ENCODE data around the gene CDH18. TPM values are rescaled to one million over a fixed set of nuclear protein-coding genes. Genes with fewer than 3 reads are reported as not detected.

CDH18 gene
- total RNA-seq, 1 experiment from 2014 or later = 0.14 TPM

DNA sequence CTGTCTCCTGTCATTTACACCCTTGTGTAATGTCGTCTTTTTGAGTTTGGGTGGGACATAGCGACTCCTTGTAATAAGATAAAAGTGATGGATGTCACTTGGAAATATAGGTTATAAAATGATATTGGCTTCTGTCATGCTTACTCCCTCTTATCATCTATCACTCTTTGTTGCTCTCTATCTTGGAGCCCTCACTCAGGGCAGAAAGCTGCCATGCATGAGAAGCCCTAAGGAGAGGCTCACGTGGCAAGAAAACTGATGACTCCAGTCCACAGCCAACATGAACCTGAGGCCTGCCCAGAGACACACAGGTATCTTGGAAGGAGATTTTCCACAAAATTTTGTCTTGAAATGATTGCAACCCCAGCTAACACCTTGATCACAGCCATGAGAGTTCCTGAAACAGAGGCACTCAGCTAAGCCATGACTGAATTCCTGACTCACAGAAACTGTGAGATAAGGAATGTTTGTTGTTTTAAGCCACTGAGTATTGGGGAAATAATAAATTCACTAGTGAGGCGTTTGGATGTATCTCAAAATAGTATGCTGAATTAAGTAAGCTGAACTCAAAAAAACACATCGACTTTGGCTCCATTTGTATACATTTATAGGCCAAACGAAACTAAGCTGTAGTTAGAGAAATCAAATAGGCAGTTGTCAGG lies 216.7 kb downstream of the CDH18 start:
- H3K4me1 ChIP-seq = no peaks in the 10 kb centered on the region
- no peaks in the 10 kb centered on the region for H3K36me3 ChIP-seq
- no peak overlapping the region for H3K27ac ChIP-seq
- no peak for DNase-seq
- no peaks in the 10 kb centered on the region for H3K9me3 ChIP-seq (replicated peaks)
- no peak overlapping the region for H3K4me3 ChIP-seq
- H3K27me3 ChIP-seq = no peaks in the 10 kb centered on the region

DNA sequence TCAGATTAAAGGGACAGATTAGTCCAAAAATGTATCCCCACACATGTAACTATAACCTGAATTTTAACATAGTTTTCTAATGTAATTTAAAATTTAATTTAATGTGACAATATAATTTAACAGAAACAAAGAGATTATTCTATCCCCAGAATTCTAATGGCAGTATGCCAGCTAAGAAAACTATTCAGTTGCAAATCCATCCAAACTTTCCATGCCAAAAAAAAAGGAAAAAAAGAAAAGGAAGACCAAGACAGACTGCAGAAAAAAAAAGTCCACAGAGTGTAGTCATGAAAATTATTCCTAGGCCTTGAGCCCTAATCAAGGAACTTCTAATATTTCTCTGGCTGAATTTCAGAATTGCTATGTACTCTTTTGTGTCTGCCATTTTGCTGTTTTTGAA lies 217.6 kb downstream of the CDH18 start:
- no peak for DNase-seq
- Histone ChIP-seq H3K4me3 (no peak overlapping the region), H3K27ac (no peak overlapping the region), H3K4me1 (no peaks in the 10 kb centered on the region), H3K27me3 (no peaks in the 10 kb centered on the region), H3K9me3 (replicated peaks) (no peaks in the 10 kb centered on the region), H3K36me3 (no peaks in the 10 kb centered on the region)

DNA sequence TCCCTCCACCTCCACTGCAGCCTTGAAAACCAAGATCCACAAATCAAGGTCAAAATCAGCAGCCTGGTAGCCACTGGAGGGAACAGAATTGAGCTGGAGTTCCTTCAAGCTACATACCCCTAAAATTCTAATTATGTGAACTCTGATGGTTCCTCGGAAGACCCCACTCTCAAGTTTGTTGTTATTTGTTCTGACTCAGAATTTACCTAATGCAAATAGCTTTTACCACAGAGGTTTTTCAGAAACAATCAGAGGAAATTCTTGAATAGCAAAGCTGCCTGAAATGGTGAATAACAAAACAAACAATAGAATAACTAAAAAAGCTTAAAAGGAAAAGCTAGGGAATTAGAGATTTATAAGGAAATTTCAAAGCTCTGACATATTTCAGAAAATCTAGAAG lies 220.0 kb downstream of the CDH18 start:
- H3K4me3 ChIP-seq = no peak overlapping the region

DNA sequence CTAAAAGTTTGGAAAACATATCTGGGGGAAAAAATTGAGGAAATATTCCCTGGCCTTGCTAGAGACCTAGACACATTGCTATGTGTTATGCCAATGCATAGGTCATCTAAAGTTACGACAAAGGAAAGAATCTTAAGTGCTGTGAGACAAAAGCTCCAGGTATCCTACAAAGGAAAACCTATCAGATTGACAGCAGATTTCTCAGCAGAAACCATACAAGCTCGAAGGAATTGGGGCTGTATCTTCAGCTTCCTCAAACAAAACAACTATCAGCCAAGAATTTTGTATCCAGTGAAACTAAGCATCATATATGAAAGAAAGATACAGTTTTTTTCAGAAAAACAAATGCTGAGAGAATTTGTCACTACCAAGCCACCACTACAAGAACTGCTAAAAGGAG lies 234.4 kb downstream of the CDH18 start:
- H3K27ac ChIP-seq = no peak overlapping the region
- no peaks in the 10 kb centered on the region for H3K9me3 ChIP-seq (replicated peaks)
- DNase-seq = no peak
- no peaks in the 10 kb centered on the region for H3K27me3 ChIP-seq
- H3K36me3 ChIP-seq = no peaks in the 10 kb centered on the region
- H3K4me1 ChIP-seq = no peaks in the 10 kb centered on the region
- no peak overlapping the region for H3K4me3 ChIP-seq

More for the DNA sequence above, 220.0 kb downstream of the CDH18 start:
- H3K4me1 ChIP-seq = no peaks in the 10 kb centered on the region
- no peaks in the 10 kb centered on the region for H3K27me3 ChIP-seq
- no peaks in the 10 kb centered on the region for H3K9me3 ChIP-seq (replicated peaks)
- no peak overlapping the region for H3K27ac ChIP-seq
- H3K36me3 ChIP-seq = no peaks in the 10 kb centered on the region
- no peak for DNase-seq

DNA sequence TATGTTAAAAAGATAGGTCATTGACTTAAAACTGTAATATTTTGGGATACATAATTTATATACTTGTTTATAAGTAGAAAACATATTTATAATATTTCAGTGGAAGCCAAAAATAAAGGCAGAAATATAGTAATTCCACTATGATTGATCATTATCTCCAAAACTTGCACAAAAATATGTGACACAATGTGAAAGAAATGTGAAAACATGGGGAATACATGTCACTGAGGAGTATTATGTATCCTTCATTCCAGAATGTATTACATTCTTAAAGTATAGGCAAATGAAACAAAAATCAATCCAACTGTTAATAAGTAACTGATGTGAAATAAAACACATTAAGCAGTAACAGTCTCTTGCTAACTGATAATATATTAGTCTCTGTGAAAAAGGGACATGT lies 236.7 kb downstream of the CDH18 start:
- Histone ChIP-seq H3K4me3 (no peak overlapping the region), H3K9me3 (replicated peaks) (no peaks in the 10 kb centered on the region), H3K36me3 (no peaks in the 10 kb centered on the region), H3K27me3 (no peaks in the 10 kb centered on the region), H3K4me1 (no peaks in the 10 kb centered on the region), H3K27ac (no peak overlapping the region)
- no peak for DNase-seq

DNA sequence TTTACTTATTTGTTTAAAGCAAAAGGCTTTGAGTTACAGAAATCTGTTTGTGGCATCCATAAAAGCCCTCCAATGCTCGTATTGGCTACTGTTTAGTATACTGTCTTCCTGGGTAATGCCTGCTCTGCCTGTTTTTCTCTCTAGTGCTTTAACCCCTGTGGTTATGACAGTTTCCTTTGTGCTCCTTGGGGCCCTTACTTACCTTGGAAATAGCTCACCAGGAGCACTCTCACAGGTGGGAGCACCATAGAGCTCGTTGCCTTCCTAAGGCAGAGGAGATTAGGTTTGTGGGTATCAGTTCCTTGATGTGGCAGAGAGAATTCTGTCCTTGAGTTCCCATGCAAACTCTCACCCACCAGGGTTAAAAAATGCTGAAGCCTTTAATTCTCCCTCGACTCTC lies 242.8 kb downstream of the CDH18 start:
- Histone ChIP-seq H3K27ac (no peak overlapping the region), H3K36me3 (no peaks in the 10 kb centered on the region), H3K4me3 (no peak overlapping the region), H3K9me3 (replicated peaks) (no peaks in the 10 kb centered on the region), H3K4me1 (no peaks in the 10 kb centered on the region), H3K27me3 (no peaks in the 10 kb centered on the region)
- no peak for DNase-seq

DNA sequence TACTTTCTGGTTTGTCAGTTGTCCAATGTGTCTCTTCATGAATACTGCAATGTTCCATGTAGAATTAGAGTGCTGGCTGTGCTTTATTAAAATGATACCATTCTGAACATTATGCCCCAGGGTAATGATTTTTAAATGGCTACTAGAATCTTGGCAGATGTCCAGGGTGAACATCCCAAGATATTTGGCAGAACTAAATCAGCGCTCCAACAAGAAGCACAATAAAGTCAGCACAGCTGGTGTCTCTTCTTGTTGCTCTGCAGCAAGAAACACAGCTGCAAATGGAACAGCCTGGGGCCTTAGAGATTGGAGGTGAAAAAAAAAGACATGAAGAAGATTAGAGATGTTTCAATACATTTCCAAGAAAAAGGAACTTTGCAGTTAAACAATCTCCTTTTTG lies 248.3 kb downstream of the CDH18 start:
- H3K4me1 ChIP-seq = no peaks in the 10 kb centered on the region
- no peaks in the 10 kb centered on the region for H3K9me3 ChIP-seq (replicated peaks)
- no peaks in the 10 kb centered on the region for H3K36me3 ChIP-seq
- no peak overlapping the region for H3K4me3 ChIP-seq
- H3K27ac ChIP-seq = no peak overlapping the region
- H3K27me3 ChIP-seq = no peaks in the 10 kb centered on the region
- peak; percentile 9 to 29 for DNase-seq

DNA sequence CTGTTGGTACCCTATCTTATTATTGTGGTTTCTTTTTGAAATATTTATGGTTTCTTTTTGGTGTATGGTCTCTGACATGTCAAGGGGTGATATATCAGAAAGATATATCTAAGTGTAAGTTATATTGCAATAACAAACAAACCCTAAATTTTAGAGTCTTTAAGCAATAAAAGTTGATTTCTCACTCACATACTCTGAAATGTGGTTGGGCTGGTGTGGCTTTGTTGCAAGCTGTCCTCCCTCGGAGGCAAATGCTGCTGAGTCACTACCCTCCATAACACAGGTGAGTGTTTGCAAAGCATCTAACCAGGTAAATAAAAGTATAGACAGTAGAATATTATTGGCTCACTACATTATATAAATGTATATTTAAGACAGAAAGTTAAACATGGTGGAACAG lies 253.2 kb downstream of the CDH18 start:
- Histone ChIP-seq H3K27me3 (no peaks in the 10 kb centered on the region), H3K27ac (no peak overlapping the region), H3K4me3 (no peak overlapping the region), H3K4me1 (no peaks in the 10 kb centered on the region), H3K9me3 (replicated peaks) (no peaks in the 10 kb centered on the region), H3K36me3 (no peaks in the 10 kb centered on the region)
- no peak for DNase-seq

DNA sequence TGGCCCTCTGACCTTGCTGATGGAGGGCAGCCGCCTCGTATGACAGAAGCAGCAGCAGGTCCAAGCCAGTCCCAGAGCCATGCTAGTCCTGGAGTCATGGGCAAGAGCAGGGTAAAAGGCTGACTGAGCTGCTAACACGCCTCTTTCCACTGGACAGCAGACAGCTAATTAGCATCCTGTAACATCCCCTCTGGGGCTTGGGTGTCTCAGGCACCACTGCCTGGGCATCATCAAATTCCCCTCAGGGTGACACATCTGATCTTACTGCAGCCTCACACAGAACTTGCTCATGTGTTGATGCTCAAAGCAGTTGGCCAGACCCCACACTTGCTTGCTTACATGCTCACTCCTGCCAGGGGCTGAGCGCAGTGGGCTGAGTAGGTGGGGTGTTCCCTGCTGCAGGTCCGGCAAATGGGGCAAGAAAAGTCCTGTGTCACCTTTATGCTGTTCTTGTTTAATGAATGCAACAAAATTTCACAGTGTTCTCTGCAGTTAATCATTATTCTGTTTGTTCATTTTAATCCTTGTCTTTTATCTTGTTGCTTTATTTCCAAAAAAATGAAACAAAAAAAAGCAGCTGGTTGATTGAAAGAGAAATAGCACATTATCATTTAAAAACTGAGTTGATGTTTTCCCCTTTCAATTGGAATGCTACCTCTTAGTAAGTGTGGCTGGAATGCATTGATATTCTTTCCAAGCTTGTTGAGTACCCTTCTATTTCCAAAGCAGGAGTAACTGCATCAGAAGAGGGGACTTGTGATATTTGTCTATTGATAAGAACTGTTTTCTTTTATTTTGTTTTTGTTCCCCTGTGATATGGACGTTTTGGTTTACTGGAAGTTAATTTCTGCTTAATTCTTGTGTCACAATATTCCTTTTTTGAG lies 254.1 kb downstream of the CDH18 start:
- DNase-seq = no peak
- H3K36me3 ChIP-seq = no peaks in the 10 kb centered on the region
- H3K27me3 ChIP-seq = no peaks in the 10 kb centered on the region
- no peaks in the 10 kb centered on the region for H3K4me1 ChIP-seq
- no peak overlapping the region for H3K4me3 ChIP-seq
- no peaks in the 10 kb centered on the region for H3K9me3 ChIP-seq (replicated peaks)
- H3K27ac ChIP-seq = no peak overlapping the region

DNA sequence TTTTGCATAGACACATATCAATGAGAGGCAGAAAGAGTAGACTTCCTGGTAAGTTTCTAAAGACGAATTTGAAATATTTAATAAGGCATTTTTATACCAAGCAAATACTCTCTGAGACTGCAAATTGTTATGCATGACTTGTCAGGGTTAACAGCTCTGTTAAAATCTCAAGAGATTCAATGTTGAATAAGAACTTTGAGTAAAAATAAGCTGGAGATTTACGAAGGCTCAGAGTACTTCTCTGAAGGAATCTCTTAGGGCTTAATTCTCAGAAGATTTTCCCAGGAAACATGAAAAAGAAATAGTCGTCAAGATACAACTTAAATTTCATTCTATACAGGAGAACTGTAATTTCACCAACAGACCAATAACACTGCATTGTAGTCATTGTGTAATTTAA lies 259.4 kb downstream of the CDH18 start:
- no peak for DNase-seq
- H3K9me3 ChIP-seq (replicated peaks) = no peaks in the 10 kb centered on the region
- H3K4me3 ChIP-seq = no peak overlapping the region
- no peak overlapping the region for H3K27ac ChIP-seq
- no peaks in the 10 kb centered on the region for H3K36me3 ChIP-seq
- H3K4me1 ChIP-seq = no peaks in the 10 kb centered on the region
- no peaks in the 10 kb centered on the region for H3K27me3 ChIP-seq

DNA sequence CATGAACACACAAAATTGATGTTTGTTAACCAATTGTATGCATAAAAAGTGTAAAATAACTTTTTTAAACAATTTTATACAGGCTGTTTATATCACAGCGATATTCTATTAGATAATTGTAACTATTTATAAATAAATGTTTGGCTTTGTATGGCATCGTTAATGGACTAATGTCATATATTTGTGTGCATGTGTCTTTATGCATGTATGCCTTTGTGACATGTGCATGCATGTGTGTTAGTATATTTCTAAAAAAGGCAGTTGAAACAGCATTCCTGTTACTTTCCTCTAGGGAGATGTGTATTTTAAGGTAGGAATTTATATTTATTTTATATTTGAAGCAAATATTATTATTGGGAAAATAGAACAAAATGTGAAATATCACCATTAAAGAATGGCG lies 268.9 kb downstream of the CDH18 start:
- Histone ChIP-seq H3K27ac (no peak overlapping the region), H3K4me1 (no peaks in the 10 kb centered on the region), H3K36me3 (no peaks in the 10 kb centered on the region), H3K9me3 (replicated peaks) (no peaks in the 10 kb centered on the region), H3K27me3 (no peaks in the 10 kb centered on the region), H3K4me3 (no peak overlapping the region)
- no peak for DNase-seq

DNA sequence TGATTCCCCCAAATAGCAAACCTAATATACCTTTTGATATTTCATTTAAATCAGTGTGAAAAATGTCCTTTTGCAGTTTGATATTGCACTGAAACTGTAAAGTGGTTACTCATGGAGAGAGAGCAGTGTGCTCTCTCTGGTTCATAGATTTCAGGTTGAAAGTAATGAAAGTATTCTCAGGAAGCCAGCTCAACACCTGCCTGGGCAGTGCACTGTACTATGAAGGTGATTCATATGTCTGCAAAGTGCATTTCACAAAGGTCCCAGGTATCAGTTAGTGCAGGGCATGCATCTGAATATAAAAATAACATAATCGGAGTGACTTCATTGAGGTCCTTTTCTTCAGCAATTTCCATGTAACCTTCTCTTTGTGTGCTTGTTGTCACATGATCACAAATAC lies 274.3 kb downstream of the CDH18 start:
- H3K4me1 ChIP-seq = no peaks in the 10 kb centered on the region
- H3K27ac ChIP-seq = no peak overlapping the region
- no peaks in the 10 kb centered on the region for H3K36me3 ChIP-seq

DNA sequence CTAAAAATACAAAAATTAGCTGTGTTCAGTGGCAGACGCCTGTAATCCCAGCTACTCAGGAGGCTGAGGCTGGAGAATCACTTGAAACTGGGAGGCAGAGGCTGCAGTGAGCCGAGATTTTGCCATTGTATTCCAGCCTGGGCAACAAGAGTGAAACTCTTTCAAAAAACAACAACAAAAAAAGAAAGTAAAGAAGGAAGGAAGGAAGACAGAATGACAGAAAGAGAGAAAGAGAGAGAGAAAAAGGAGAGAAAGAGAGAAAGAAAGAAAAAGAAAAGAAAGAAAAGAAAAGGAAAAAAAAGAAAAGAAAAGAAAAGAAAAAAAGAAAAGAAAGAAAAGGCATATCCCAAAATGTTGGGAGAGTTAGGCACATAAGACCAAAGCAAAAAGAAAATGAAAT lies 278.6 kb downstream of the CDH18 start:
- H3K4me3 ChIP-seq = no peak overlapping the region
- DNase-seq = no peak
- no peaks in the 10 kb centered on the region for H3K27me3 ChIP-seq
- H3K4me1 ChIP-seq = no peaks in the 10 kb centered on the region
- no peak overlapping the region for H3K27ac ChIP-seq
- no peaks in the 10 kb centered on the region for H3K9me3 ChIP-seq (replicated peaks)
- no peaks in the 10 kb centered on the region for H3K36me3 ChIP-seq

More for the DNA sequence above, 274.3 kb downstream of the CDH18 start:
- H3K27me3 ChIP-seq = no peaks in the 10 kb centered on the region
- DNase-seq = no peak
- no peaks in the 10 kb centered on the region for H3K9me3 ChIP-seq (replicated peaks)
- no peak overlapping the region for H3K4me3 ChIP-seq

DNA sequence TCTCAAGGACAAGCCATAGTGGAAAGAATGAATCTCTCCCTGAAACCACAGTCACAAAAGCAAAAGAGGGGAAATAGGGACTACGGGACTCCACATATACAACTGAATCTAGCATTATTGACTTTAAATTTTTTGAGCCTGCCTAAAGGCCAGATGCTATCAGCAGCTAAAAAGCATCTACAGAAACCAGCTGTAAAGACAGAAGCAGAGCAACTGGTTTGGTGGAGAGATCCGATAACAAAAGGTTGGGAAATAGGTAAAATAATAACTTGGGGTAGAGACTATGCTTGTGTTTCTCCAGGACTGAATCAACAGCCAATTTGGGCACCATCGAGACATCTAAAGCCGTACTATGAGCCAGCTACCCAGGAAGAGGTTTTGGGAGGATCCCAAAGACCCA lies 281.2 kb downstream of the CDH18 start:
- Histone ChIP-seq H3K27me3 (no peaks in the 10 kb centered on the region), H3K9me3 (replicated peaks) (no peaks in the 10 kb centered on the region), H3K4me3 (no peak overlapping the region), H3K4me1 (no peaks in the 10 kb centered on the region), H3K27ac (no peak overlapping the region), H3K36me3 (no peaks in the 10 kb centered on the region)
- no peak for DNase-seq

DNA sequence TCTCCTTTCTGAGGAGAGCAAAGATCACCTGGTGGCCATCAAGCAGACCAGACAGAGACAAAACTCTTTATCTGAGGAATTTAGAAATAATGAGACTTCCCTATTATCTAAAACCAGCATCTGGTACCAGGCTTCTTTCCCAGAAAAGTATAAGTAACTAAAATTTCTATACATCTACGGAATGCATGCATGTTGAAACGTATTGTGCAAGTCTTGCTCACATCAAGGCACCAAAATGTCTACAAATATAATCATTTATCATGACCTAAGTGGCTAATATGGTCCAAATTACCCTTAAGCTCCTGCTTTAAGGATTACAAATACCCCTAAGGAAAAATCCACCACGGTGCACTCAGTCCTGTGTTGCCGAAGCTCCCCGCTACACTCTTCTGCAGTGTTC lies 286.3 kb downstream of the CDH18 start:
- Histone ChIP-seq H3K36me3 (no peaks in the 10 kb centered on the region), H3K4me1 (no peaks in the 10 kb centered on the region), H3K27me3 (no peaks in the 10 kb centered on the region), H3K4me3 (no peak overlapping the region), H3K9me3 (replicated peaks) (no peaks in the 10 kb centered on the region), H3K27ac (no peak overlapping the region)
- no peak for DNase-seq

Data from SJCRH30 (cell line).